IPS DF 4.7 (cell line): ENCODE measurements around the gene RPE.

Experiments
- DNase-seq: peaks from one replicate; pipeline ENCODE4 v3.0.0-alpha.2; 2013; ENCODE audit warnings: low spot score; ENCODE audit errors: extremely low read depth

The RPE gene

GRCh38 chr2:210000464-210001324 is 1.7 kb upstream of the RPE start:
- DNase-seq, result no peak

- no peak for DNase-seq
Observed at GRCh38 chr2:210003359-210003758, 921 bp downstream of the RPE start.

GRCh38 chr2:210004881-210005280 is 2.4 kb downstream of the RPE start:
- no peak for DNase-seq

- DNase-seq, result no peak
Observed at GRCh38 chr2:210007895-210008294, 5.5 kb downstream of the RPE start.

GRCh38 chr2:210009126-210009525 is 6.7 kb downstream of the RPE start:
- DNase-seq, result no peak

- DNase-seq, result no peak
Observed at GRCh38 chr2:210009896-210010295, 7.5 kb downstream of the RPE start.

GRCh38 chr2:210020138-210020537 is 17.7 kb downstream of the RPE start:
- no peak for DNase-seq

GRCh38 chr2:210022824-210023223 is 20.4 kb downstream of the RPE start:
- DNase-seq, result no peak

- no peak for DNase-seq
Observed at GRCh38 chr2:210027608-210028007, 25.2 kb downstream of the RPE start.

- DNase-seq, result no peak
Observed at GRCh38 chr2:210028178-210028577, 25.7 kb downstream of the RPE start.

GRCh38 chr2:210034087-210034683 is 31.7 kb downstream of the RPE start:
- DNase-seq, result no peak

GRCh38 chr2:210035679-210036078 is 33.2 kb downstream of the RPE start:
- DNase-seq, result no peak

- no peak for DNase-seq
Observed at GRCh38 chr2:210038078-210038477, 35.6 kb downstream of the RPE start.

- no peak for DNase-seq
Observed at GRCh38 chr2:210046851-210047500, 44.5 kb downstream of the RPE start.

GRCh38 chr2:210049831-210050230 is 47.4 kb downstream of the RPE start:
- DNase-seq, result no peak

- no peak for DNase-seq
Observed at GRCh38 chr2:210050885-210051284, 48.4 kb downstream of the RPE start.

- no peak for DNase-seq
Observed at GRCh38 chr2:210054696-210055095, 52.3 kb downstream of the RPE start.

- DNase-seq, result no peak
Observed at GRCh38 chr2:210055825-210056224, 53.4 kb downstream of the RPE start.

- no peak for DNase-seq
Observed at GRCh38 chr2:210063306-210063705, 60.9 kb downstream of the RPE start.
